K562 (cell line): ENCODE results near the gene RPF1. TPM values are rescaled to one million over a fixed set of nuclear protein-coding genes. Genes with fewer than 3 reads are reported as not detected.

Source experiments
- BDP1 ChIP-seq: IDR thresholded peaks from 3 replicates; pipeline ENCODE4 v1.6.1; 2011; ENCODE audit not compliant: insufficient read length, insufficient read depth
- MAFF ChIP-seq: IDR thresholded peaks from 2 replicates; pipeline ENCODE4 v1.6.1; 2012; ENCODE audit warnings: low read length, improper control_type of control experiment
- SMAD4 ChIP-seq: fragments of 250-450 bp; sonication (Bioruptor Pico); conservative IDR thresholded peaks from 2 replicates; pipeline ENCODE4 v1.8.0; 2021; ENCODE audit warnings: inconsistent platforms, mild to moderate bottlenecking, moderate library complexity
- WHSC1 ChIP-seq: IDR thresholded peaks from one replicate; pipeline ENCODE4 v1.6.1; 2012; ENCODE audit warnings: low read length, control low read depth, inconsistent platforms
- ZFP36 ChIP-seq: fragments of 150-350 bp; IDR thresholded peaks from 2 replicates; pipeline ENCODE4 v1.6.1; 2018; ENCODE audit warnings: low read length, low read depth; ENCODE audit not compliant: partially characterized antibody
- ZNF3 ChIP-seq: fragments of 250-450 bp; sonication (Bioruptor Pico); IDR thresholded peaks from 2 replicates; pipeline ENCODE4 v1.5.0; 2021; ENCODE audit warnings: mild to moderate bottlenecking, moderate library complexity
- ZNF384 ChIP-seq: IDR thresholded peaks from 2 replicates; pipeline ENCODE4 v1.6.1; 2012; ENCODE audit warnings: low read depth, low read length, improper control_type of control experiment
- ZNF41 ChIP-seq: fragments of 250-450 bp; sonication (Bioruptor Pico); conservative IDR thresholded peaks from 2 replicates; pipeline ENCODE4 v1.4.0; 2020; ENCODE audit warnings: mild to moderate bottlenecking
- ZNF766 ChIP-seq: fragments of 200-800 bp; sonication (Bioruptor generic); conservative IDR thresholded peaks from 2 replicates; pipeline ENCODE4 v1.6.1; 2016; ENCODE audit warnings: missing genetic modification characterization, missing compliant biosample characterization
- polyA plus RNA-seq, 8 experiments: library from polyadenylated mRNA; depleted of rRNA in 4 of 8; stranded (reverse) in 5 of 8; unstranded in 3 of 8; fragments of >200 nt; fragmentation: Nextera tagmentation in 2 of 8; fragmentation: Illumina TruSeq in 1 of 8; extraction: Ambion mirVana in 2 of 8; extraction: Trizol in 1 of 8; gene quantifications; 2 replicates each; pipeline versions ENCODE4 v1.2.1 to v1.2.3, GENCODE V29; 2011 to 2014; ENCODE audit warnings: inconsistent platforms in 1 of 8, missing spikeins in 1 of 8
- total RNA-seq, 7 experiments: library from RNA; depleted of rRNA in 6 of 7; stranded (reverse); fragments of >200 nt in 6 of 7; fragmentation: Illumina TruSeq in 2 of 7; extraction: Trizol in 2 of 7; gene quantifications; 2 replicates each; pipeline versions ENCODE4 v1.2.1 to v1.2.3, GENCODE V29; 2011 to 2021; ENCODE audit warnings: low replicate concordance in 1 of 7
- TF ChIP-seq, protein P1 (sequence below), 2 experiments: fragments of 450-650 bp; IDR thresholded peaks; 2 replicates each; pipeline ENCODE4 v1.6.1; 2016; ENCODE audit warnings: mild to moderate bottlenecking in 2 of 2, borderline replicate concordance in 1 of 2, low read depth in 1 of 2, moderate library complexity in 1 of 2
- TF ChIP-seq, protein P2 (sequence below): fragments of 450-650 bp; IDR thresholded peaks from 2 replicates; pipeline ENCODE4 v1.6.1; 2016; ENCODE audit warnings: low read depth, mild to moderate bottlenecking, moderate library complexity
- TF ChIP-seq, protein P3 (sequence below): fragments of 450-650 bp; formaldehyde crosslinking; conservative IDR thresholded peaks from 2 replicates; pipeline ENCODE4 v1.4.0; 2022; ENCODE audit warnings: mild to moderate bottlenecking, missing genetic modification characterization
- TF ChIP-seq, protein P4 (sequence below): fragments of 250-450 bp; sonication (Bioruptor Pico); IDR thresholded peaks from 2 replicates; pipeline ENCODE4 v1.5.0; 2021; ENCODE audit warnings: mild to moderate bottlenecking, borderline replicate concordance

RPF1 gene
- total and polyA plus RNA-seq, 9 of the 15 experiments (the other 6 are each of a cell fraction or from before 2014, with no cell fraction given) = 52.4 to 156 (median 90.2) TPM

DNA sequence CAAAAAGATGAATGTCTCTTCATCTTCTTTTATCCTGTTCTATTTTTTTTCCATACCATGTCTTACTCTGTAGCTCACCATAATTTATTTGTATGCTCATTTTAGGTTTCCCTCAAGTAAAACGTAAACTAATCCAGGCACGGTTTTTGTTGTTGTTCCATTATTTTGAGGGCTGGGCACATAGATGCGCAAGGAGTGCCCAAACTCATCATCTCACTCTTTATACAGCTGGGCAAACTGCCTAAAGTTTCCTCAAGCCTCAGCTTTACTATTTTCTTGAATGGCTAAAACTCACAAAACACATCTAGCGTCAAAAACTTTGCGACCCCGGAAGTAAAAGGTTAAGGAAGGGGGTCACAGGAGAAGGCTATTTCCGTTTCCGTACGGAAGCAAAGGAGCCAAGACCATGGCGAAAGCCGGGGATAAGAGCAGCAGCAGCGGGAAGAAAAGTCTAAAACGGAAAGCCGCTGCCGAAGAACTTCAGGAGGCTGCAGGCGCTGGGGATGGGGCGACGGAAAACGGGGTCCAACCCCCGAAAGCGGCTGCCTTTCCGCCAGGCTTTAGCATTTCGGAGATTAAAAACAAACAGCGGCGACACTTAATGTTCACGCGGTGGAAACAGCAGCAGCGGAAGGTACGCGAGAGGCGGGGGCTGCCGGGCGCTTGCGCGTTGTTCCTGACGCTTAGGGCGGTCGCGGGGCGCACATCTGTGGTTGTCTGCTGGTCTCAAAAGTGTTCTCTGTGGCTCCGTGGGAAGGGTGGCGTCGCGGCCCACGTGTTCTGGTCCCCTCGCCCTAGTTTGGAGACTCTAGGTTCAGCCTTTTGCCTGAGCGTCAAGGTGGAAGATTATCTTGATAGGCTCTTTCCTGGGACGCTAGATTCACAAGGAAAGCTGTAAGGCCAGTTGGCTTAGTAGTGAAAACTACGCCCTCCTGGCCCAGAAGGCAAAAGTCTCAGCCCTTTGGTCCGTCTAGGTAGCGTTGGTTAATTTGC lies at the start of gene RPF1 (continued):
- TF ChIP-seq BDP1 = no peak
- TF ChIP-seq, protein P1, sequence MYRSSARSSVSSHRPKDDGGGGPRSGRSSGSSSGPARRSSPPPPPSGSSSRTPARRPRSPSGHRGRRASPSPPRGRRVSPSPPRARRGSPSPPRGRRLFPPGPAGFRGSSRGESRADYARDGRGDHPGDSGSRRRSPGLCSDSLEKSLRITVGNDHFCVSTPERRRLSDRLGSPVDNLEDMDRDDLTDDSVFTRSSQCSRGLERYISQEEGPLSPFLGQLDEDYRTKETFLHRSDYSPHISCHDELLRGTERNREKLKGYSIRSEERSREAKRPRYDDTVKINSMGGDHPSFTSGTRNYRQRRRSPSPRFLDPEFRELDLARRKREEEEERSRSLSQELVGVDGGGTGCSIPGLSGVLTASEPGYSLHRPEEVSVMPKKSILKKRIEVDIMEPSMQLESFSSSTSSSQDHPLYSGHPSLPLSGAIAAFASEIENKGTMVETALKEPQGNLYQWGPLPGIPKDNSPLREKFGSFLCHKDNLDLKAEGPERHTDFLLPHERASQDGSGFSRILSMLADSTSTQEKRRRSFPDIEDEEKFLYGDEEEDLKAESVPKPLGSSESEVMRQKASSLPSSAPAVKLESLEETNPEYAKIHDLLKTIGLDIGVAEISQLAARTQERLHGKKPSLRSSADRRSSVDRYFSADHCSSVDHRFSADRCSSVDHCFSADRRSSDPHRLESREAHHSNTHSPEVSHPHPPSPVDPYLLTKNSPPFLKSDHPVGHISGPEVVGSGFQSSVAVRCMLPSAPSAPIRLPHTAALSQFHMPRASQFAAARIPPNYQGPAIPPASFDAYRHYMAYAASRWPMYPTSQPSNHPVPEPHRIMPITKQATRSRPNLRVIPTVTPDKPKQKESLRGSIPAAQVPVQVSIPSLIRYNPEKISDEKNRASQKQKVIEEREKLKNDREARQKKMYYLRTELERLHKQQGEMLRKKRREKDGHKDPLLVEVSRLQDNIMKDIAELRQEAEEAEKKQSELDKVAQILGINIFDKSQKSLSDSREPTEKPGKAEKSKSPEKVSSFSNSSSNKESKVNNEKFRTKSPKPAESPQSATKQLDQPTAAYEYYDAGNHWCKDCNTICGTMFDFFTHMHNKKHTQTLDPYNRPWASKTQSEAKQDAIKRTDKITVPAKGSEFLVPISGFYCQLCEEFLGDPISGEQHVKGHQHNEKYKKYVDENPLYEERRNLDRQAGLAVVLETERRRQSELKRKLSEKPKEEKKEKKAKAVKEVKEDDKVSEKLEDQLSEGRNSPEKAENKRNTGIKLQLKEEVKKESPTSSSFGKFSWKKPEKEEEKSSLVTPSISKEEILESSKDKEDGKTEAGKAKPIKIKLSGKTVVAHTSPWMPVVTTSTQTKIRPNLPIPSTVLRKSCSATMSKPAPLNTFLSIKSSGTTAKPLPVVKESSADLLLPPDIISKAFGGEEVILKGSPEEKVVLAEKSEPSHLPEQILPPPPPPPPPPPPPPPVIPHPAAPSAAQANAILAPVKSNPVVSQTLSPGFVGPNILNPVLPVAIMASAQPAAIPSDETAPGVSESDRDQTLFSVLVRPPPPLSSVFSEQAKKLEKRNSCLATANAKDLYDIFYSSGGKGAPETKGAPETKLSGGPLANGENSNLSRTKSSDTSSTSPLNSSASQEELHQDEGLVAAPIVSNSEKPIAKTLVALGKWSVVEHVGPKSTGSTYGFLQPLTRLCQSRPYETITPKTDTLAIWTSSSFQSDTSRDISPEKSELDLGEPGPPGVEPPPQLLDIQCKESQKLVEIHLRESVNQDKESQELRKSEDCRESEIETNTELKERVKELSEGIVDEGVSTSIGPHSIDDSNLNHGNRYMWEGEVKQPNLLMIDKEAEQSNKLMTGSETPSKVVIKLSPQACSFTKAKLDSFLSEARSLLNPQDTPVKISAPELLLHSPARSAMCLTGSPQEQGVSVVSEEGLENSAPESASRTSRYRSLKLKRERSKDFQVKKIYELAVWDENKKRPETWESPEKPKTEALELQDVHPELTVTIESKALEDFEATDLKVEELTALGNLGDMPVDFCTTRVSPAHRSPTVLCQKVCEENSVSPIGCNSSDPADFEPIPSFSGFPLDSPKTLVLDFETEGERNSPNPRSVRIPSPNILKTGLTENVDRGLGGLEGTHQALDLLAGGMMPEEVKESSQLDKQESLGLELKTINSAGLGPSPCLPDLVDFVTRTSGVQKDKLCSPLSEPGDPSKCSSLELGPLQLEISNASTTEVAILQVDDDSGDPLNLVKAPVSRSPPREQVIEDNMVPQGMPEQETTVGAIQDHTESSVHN (IDR thresholded peaks at IDR 0.05; ENCODE audit: borderline replicate concordance in 1 of 2, low read depth in 1 of 2) = peak in 1 of 2 experiments; percentile 40; a peak in 1 of 4 replicates
- TF ChIP-seq ZNF766 (CRISPR knock-in tag) = peak; percentile 84
- TF ChIP-seq ZNF41 (CRISPR knock-in tag) = no peak; the same call in 1 of the 2 replicates
- TF ChIP-seq, protein P2, sequence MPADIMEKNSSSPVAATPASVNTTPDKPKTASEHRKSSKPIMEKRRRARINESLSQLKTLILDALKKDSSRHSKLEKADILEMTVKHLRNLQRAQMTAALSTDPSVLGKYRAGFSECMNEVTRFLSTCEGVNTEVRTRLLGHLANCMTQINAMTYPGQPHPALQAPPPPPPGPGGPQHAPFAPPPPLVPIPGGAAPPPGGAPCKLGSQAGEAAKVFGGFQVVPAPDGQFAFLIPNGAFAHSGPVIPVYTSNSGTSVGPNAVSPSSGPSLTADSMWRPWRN = no peak
- no peak for TF ChIP-seq ZNF3 (CRISPR knock-in tag)
- TF ChIP-seq WHSC1 = no peak
- TF ChIP-seq ZNF384 = no peak
- TF ChIP-seq MAFF = no peak
- TF ChIP-seq, protein P3, sequence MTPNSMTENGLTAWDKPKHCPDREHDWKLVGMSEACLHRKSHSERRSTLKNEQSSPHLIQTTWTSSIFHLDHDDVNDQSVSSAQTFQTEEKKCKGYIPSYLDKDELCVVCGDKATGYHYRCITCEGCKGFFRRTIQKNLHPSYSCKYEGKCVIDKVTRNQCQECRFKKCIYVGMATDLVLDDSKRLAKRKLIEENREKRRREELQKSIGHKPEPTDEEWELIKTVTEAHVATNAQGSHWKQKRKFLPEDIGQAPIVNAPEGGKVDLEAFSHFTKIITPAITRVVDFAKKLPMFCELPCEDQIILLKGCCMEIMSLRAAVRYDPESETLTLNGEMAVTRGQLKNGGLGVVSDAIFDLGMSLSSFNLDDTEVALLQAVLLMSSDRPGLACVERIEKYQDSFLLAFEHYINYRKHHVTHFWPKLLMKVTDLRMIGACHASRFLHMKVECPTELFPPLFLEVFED (CRISPR knock-in tag) = 0 out of 2 replicates have a peak, but pooled peaks have one; percentile 48
- peak; percentile 66; the same call in 1 of the 2 replicates for TF ChIP-seq SMAD4 (CRISPR knock-in tag)
- TF ChIP-seq, protein P4, sequence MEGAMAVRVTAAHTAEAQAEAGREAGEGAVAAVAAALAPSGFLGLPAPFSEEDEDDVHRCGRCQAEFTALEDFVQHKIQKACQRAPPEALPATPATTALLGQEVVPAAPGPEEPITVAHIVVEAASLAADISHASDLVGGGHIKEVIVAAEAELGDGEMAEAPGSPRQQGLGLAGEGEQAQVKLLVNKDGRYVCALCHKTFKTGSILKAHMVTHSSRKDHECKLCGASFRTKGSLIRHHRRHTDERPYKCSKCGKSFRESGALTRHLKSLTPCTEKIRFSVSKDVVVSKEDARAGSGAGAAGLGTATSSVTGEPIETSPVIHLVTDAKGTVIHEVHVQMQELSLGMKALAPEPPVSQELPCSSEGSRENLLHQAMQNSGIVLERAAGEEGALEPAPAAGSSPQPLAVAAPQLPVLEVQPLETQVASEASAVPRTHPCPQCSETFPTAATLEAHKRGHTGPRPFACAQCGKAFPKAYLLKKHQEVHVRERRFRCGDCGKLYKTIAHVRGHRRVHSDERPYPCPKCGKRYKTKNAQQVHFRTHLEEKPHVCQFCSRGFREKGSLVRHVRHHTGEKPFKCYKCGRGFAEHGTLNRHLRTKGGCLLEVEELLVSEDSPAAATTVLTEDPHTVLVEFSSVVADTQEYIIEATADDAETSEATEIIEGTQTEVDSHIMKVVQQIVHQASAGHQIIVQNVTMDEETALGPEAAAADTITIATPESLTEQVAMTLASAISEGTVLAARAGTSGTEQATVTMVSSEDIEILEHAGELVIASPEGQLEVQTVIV (CRISPR knock-in tag) = no peak
- no peak for TF ChIP-seq ZFP36
